H9 (cell line): ENCODE data around the gene IL21R. TPM values are rescaled to one million over a fixed set of nuclear protein-coding genes. Genes with fewer than 3 reads are reported as not detected.

Source experiments
- DNase-seq: peaks from one replicate; pipeline ENCODE4 v3.0.0-alpha.2; 2017
- H2AFZ ChIP-seq: one replicate; pipeline ENCODE4 v1.6.1; 2013; ENCODE audit warnings: mild to moderate bottlenecking, low read length, control low read depth, moderate library complexity
- H2AK5ac ChIP-seq: 2 replicates; pipeline ENCODE4 v1.6.1; 2013; ENCODE audit warnings: low read length, control low read depth, mixed read lengths; ENCODE audit not compliant: insufficient read length
- H2BK120ac ChIP-seq: one replicate; pipeline ENCODE4 v1.6.1; 2013; ENCODE audit warnings: low read depth, mild to moderate bottlenecking, low read length, control low read depth, inconsistent platforms; ENCODE audit not compliant: poor library complexity, severe bottlenecking
- H2BK12ac ChIP-seq: 2 replicates; pipeline ENCODE4 v1.6.1; 2013; ENCODE audit warnings: low read length, control low read depth, mixed read lengths, low read depth; ENCODE audit not compliant: insufficient read length
- H2BK15ac ChIP-seq: 2 replicates; pipeline ENCODE4 v1.6.1; 2013; ENCODE audit warnings: low read depth, low read length, control low read depth
- H2BK20ac ChIP-seq: one replicate; pipeline ENCODE4 v1.6.1; 2013; ENCODE audit warnings: low read depth, mild to moderate bottlenecking, low read length, control low read depth, inconsistent platforms; ENCODE audit not compliant: poor library complexity, severe bottlenecking
- H2BK5ac ChIP-seq: 2 replicates; pipeline ENCODE4 v1.6.1; 2013; ENCODE audit warnings: low read length, control low read depth, mixed read lengths; ENCODE audit not compliant: insufficient read length
- H3K14ac ChIP-seq: 2 replicates; pipeline ENCODE4 v1.6.1; 2013; ENCODE audit warnings: low read length, control low read depth; ENCODE audit not compliant: insufficient read depth
- H3K18ac ChIP-seq: 2 replicates; pipeline ENCODE4 v1.6.1; 2013; ENCODE audit warnings: low read depth, mild to moderate bottlenecking, mixed read lengths, low read length, control low read depth; ENCODE audit not compliant: insufficient read length
- H3K23ac ChIP-seq: 2 replicates; pipeline ENCODE4 v1.6.1; 2013; ENCODE audit warnings: low read length, control low read depth, mixed read lengths, low read depth; ENCODE audit not compliant: insufficient read length
- H3K23me2 ChIP-seq: 2 replicates; pipeline ENCODE4 v1.6.1; 2013; ENCODE audit warnings: low read depth, mild to moderate bottlenecking, mixed read lengths, low read length, control low read depth; ENCODE audit not compliant: insufficient read length, poor library complexity, severe bottlenecking
- H3K27ac ChIP-seq: 2 replicates; pipeline ENCODE4 v1.5.1; 2013; ENCODE audit warnings: low read length, control low read depth, mixed read lengths, low read depth; ENCODE audit not compliant: insufficient read length
- H3K27me3 ChIP-seq: 2 replicates; pipeline ENCODE4 v1.6.1; 2013; ENCODE audit warnings: low read length, control low read depth, inconsistent platforms; ENCODE audit not compliant: insufficient read depth
- H3K4ac ChIP-seq: 2 replicates; pipeline ENCODE4 v1.6.1; 2013; ENCODE audit warnings: low read depth, mild to moderate bottlenecking, control low read depth, inconsistent platforms, low read length, moderate library complexity
- H3K4me1 ChIP-seq: 2 replicates; pipeline ENCODE4 v1.6.1; 2013; ENCODE audit warnings: low read length, control low read depth, inconsistent platforms; ENCODE audit not compliant: insufficient read depth
- H3K4me2 ChIP-seq: 2 replicates; pipeline ENCODE4 v1.6.1; 2013; ENCODE audit warnings: low read length, control low read depth, mixed read lengths; ENCODE audit not compliant: insufficient read length, insufficient read depth
- H3K56ac ChIP-seq: 2 replicates; pipeline ENCODE4 v1.6.1; 2013; ENCODE audit warnings: low read depth, mild to moderate bottlenecking, mixed read lengths, low read length, control low read depth; ENCODE audit not compliant: insufficient read length
- H3K79me1 ChIP-seq: 2 replicates; pipeline ENCODE4 v1.6.1; 2013; ENCODE audit warnings: low read depth, mild to moderate bottlenecking, moderate library complexity, low read length, control low read depth, inconsistent platforms; ENCODE audit not compliant: insufficient read depth, poor library complexity, severe bottlenecking
- H3K79me2 ChIP-seq: 2 replicates; pipeline ENCODE4 v1.6.1; 2013; ENCODE audit warnings: low read length, control low read depth, inconsistent platforms; ENCODE audit not compliant: insufficient read depth
- H3K9ac ChIP-seq: 2 replicates; pipeline ENCODE4 v1.6.1; 2013; ENCODE audit warnings: low read length, control low read depth, mixed read lengths; ENCODE audit not compliant: insufficient read length; ENCODE audit errors: extremely low read depth
- H3K9me3 ChIP-seq: one replicate; pipeline ENCODE4 v1.6.1; 2013; ENCODE audit warnings: low read depth, low read length, inconsistent platforms; ENCODE audit not compliant: control insufficient read depth
- H3T11ph ChIP-seq: one replicate; pipeline ENCODE4 v1.6.1; 2013; ENCODE audit warnings: mild to moderate bottlenecking, low read length, control low read depth, inconsistent platforms
- H4K20me1 ChIP-seq: one replicate; pipeline ENCODE4 v1.6.1; 2013; ENCODE audit not compliant: control insufficient read depth, insufficient read length, insufficient read depth
- H4K5ac ChIP-seq: 2 replicates; pipeline ENCODE4 v1.6.1; 2013; ENCODE audit warnings: low read depth, mild to moderate bottlenecking, mixed read lengths, low read length, control low read depth; ENCODE audit not compliant: insufficient read length
- H4K8ac ChIP-seq: replicated peaks from 2 replicates; pipeline ENCODE4 v1.6.1; 2013; ENCODE audit warnings: low read length, control low read depth, mixed read lengths, low read depth; ENCODE audit not compliant: insufficient read length
- H4K91ac ChIP-seq: 2 replicates; pipeline ENCODE4 v1.6.1; 2013; ENCODE audit warnings: low read depth, mild to moderate bottlenecking, moderate library complexity, mixed read lengths, low read length, control low read depth; ENCODE audit not compliant: insufficient read length
- H3K27ac Mint-ChIP-seq, 3 experiments: 2 replicates in 2 of 3; 3 replicates in 1 of 3; pipeline ENCODE4 v1.8.0; 2020 to 2021; ENCODE audit warnings: mixed read lengths in 3 of 3, mild to moderate bottlenecking in 1 of 3, moderate library complexity in 1 of 3
- H3K27me3 Mint-ChIP-seq: 2 replicates; pipeline ENCODE4 v1.8.0; 2021; ENCODE audit warnings: low read depth, mild to moderate bottlenecking, moderate library complexity, mixed read lengths
- H3K36me3 Mint-ChIP-seq, 3 experiments: 2 replicates in 2 of 3; 3 replicates in 1 of 3; pipeline ENCODE4 v1.8.0; 2020 to 2021; ENCODE audit warnings: low read depth in 3 of 3, mixed read lengths in 3 of 3; ENCODE audit not compliant: insufficient read depth in 1 of 3
- H3K4me1 Mint-ChIP-seq, 2 experiments: 2 replicates each; pipeline ENCODE4 v1.8.0; 2020; ENCODE audit warnings: mixed read lengths in 2 of 2
- H3K4me3 Mint-ChIP-seq, 2 experiments: 2 replicates in 1 of 2; 3 replicates in 1 of 2; pipeline ENCODE4 v1.8.0; 2020 to 2021; ENCODE audit warnings: mild to moderate bottlenecking in 2 of 2, mixed read lengths in 2 of 2, moderate library complexity in 1 of 2
- H3K9me3 Mint-ChIP-seq, 2 experiments: 2 replicates in 1 of 2; 3 replicates in 1 of 2; pipeline ENCODE4 v1.8.0; 2020; ENCODE audit warnings: mild to moderate bottlenecking in 2 of 2, mixed read lengths in 2 of 2, moderate library complexity in 1 of 2
- CTCF ChIP-seq: fragments of 200-600 bp; sonication (generic); conservative IDR thresholded peaks from 3 replicates; pipeline ENCODE4 v1.8.0; 2021; ENCODE audit warnings: antibody characterized with exemption, mild to moderate bottlenecking
- WGBS: extraction: QIAGEN DNeasy Blood & Tissue Kit; methylation state at CpG from one replicate; pipeline ENCODE4 v1.1.7; 2013; ENCODE audit warnings: missing lambda C conversion rate, low lambda C conversion rate, mixed read lengths; ENCODE audit not compliant: insufficient read length; ENCODE audit errors: extremely low coverage; 5-methylcytosine and 5-hydroxymethylcytosine counted together
- total RNA-seq: library from RNA; stranded (reverse); gene quantifications from 2 replicates; pipeline ENCODE4 v1.2.1, GENCODE V29; 2021

IL21R gene
- total RNA-seq, 1 experiment from 2014 or later, result 0.07 TPM

- Histone ChIP-seq H3K9ac (no peak overlapping the region), H2BK5ac (no peak overlapping the region), H3K56ac (no peak overlapping the region), H3T11ph (no peak overlapping the region), H3K23ac (no peak overlapping the region), H3K79me2 (no peaks in the 10 kb centered on the region), H2AFZ (no peak overlapping the region), H2BK20ac (no peak overlapping the region), H4K20me1 (no peaks in the 10 kb centered on the region), H3K27ac (no peak overlapping the region), H3K9me3 (no peaks in the 10 kb centered on the region), H3K4me2 (no peak overlapping the region), H3K4me1 (no peaks in the 10 kb centered on the region; the same call in 1 of the 2 replicates), H2BK12ac (no peak overlapping the region), H3K27me3 (no peaks in the 10 kb centered on the region), H3K18ac (no peak overlapping the region), H2BK120ac (no peak overlapping the region), H4K5ac (no peak overlapping the region), H2AK5ac (no peak overlapping the region), H3K79me1 (no peaks in the 10 kb centered on the region), H2BK15ac (no peak overlapping the region), H3K23me2 (no peaks in the 10 kb centered on the region), H3K14ac (no peak overlapping the region), H3K4ac (no peak overlapping the region), H4K8ac (no peak overlapping the region), H4K91ac (no peak overlapping the region)
- no peak for TF ChIP-seq CTCF
- no CpG with 5 or more reads among the region's 8 CpGs for WGBS
- Mint-ChIP-seq H3K4me1 (peaks cover 3% of the 10 kb centered on the region in 2 experiments; a peak in 3 of 4 replicates), H3K9me3 (no peaks in the 10 kb centered on the region), H3K27ac (peak overlapping the region; percentile 22 to 59 (median 23); a peak in 2 of 7 replicates), H3K36me3 (no peaks in the 10 kb centered on the region; a peak in 1 of 7 replicates), H3K27me3 (peaks cover 2% of the 10 kb centered on the region; the same call in 1 of the 2 replicates), H3K4me3 (no peak overlapping the region; a peak in 1 of 5 replicates)
- DNase-seq, result peak; percentile 9
Observed at GRCh38 chr16:27436065-27436464, 34.1 kb downstream of the IL21R start.
